Measurements from ENCODE around the gene SYT14. TPM values are rescaled to one million over a fixed set of nuclear protein-coding genes. Genes with fewer than 3 reads are reported as not detected.

SYT14 gene
- total RNA-seq, 1 experiment from 2014 or later, result 10.3 TPM

GRCh38 chr1:210022044-210022443 lies 84.0 kb downstream of the SYT14 start:
- Histone ChIP-seq H2BK20ac (ENCODE audit: low read depth, low read length, poor library complexity, severe bottlenecking) (no peak overlapping the region), H3K9me3 (ENCODE audit: control insufficient read depth, low read depth, low read length) (no peaks in the 10 kb centered on the region), H3K4me1 (ENCODE audit: insufficient read depth, low read length) (no peaks in the 10 kb centered on the region), H3K27ac (ENCODE audit: insufficient read length, low read depth, low read length) (no peak overlapping the region), H3K79me1 (ENCODE audit: insufficient read depth, low read depth, low read length, poor library complexity, severe bottlenecking) (no peaks in the 10 kb centered on the region), H4K91ac (ENCODE audit: insufficient read length, low read depth, low read length) (no peak overlapping the region), H3K4me2 (ENCODE audit: insufficient read depth, insufficient read length, low read length) (no peak overlapping the region), H3K4ac (ENCODE audit: low read depth, low read length) (no peak overlapping the region), H2AK5ac (ENCODE audit: insufficient read length, low read length) (no peak overlapping the region), H3K9ac (ENCODE audit: extremely low read depth, insufficient read length, low read length) (no peak overlapping the region), H2BK120ac (ENCODE audit: low read depth, low read length, poor library complexity, severe bottlenecking) (no peak overlapping the region), H4K5ac (ENCODE audit: insufficient read length, low read depth, low read length) (no peak overlapping the region), H3K14ac (ENCODE audit: insufficient read depth, low read length) (no peak overlapping the region), H3K23ac (ENCODE audit: insufficient read length, low read depth, low read length) (no peak overlapping the region), H3T11ph (ENCODE audit: low read length) (no peak overlapping the region), H2AFZ (ENCODE audit: low read length) (no peak overlapping the region), H2BK15ac (ENCODE audit: low read depth, low read length) (no peak overlapping the region), H3K18ac (ENCODE audit: insufficient read length, low read depth, low read length) (no peak overlapping the region), H4K8ac (replicated peaks; ENCODE audit: insufficient read length, low read depth, low read length) (no peak overlapping the region), H2BK5ac (ENCODE audit: insufficient read length, low read length) (no peak overlapping the region), H2BK12ac (ENCODE audit: insufficient read length, low read depth, low read length) (no peak overlapping the region), H3K23me2 (ENCODE audit: insufficient read length, low read depth, low read length, poor library complexity, severe bottlenecking) (no peaks in the 10 kb centered on the region), H4K20me1 (ENCODE audit: control insufficient read depth, insufficient read depth, insufficient read length) (no peaks in the 10 kb centered on the region), H3K79me2 (ENCODE audit: insufficient read depth, low read length) (no peaks in the 10 kb centered on the region), H3K56ac (ENCODE audit: insufficient read length, low read depth, low read length) (no peak overlapping the region), H3K27me3 (ENCODE audit: insufficient read depth, low read length) (no peaks in the 10 kb centered on the region)
- no peaks in the 10 kb centered on the region for H3K9me3 Mint-ChIP-seq
- H3K4me1 Mint-ChIP-seq, result no peaks in the 10 kb centered on the region
- H3K27me3 Mint-ChIP-seq (ENCODE audit: low read depth), result no peaks in the 10 kb centered on the region
- TF ChIP-seq CTCF (conservative IDR thresholded peaks at IDR 0.05), result no peak
- H3K4me3 Mint-ChIP-seq, result no peak overlapping the region
- peaks cover 0 to 7% (median 4%) of the 10 kb centered on the region in 3 experiments; a peak in 3 of 7 replicates for H3K36me3 Mint-ChIP-seq (ENCODE audit: insufficient read depth in 1 of 3, low read depth in 3 of 3)
- no peak for DNase-seq
- H3K27ac Mint-ChIP-seq, result no peak overlapping the region
